ENCODE results near the gene GALNT1.

The GALNT1 gene

GRCh38 chr18:35739778-35740177 is 158.2 kb downstream of the GALNT1 start:
- H3K27me3 ChIP-seq (replicated peaks; ENCODE audit: control insufficient read depth, insufficient read depth, low read length, poor library complexity, severe bottlenecking), result no peaks in the 10 kb centered on the region
- DNase-seq, result no peak
- no peaks in the 10 kb centered on the region for H3K4me1 ChIP-seq (ENCODE audit: control insufficient read depth, insufficient read depth, low read length, poor library complexity, severe bottlenecking)
- no peaks in the 10 kb centered on the region for H3K36me3 ChIP-seq (ENCODE audit: control insufficient read depth, insufficient read depth, low read length)
- no peak overlapping the region for H3K27ac ChIP-seq (ENCODE audit: insufficient read depth, low read length, poor library complexity, severe bottlenecking)
- no peaks in the 10 kb centered on the region for H3K9me3 ChIP-seq (ENCODE audit: control insufficient read depth, low read length)
- no peak overlapping the region for H3K4me3 ChIP-seq (ENCODE audit: insufficient read depth, low read depth, low read length, poor library complexity, severe bottlenecking)

GRCh38 chr18:35740656-35741055 is 159.1 kb downstream of the GALNT1 start:
- no peak overlapping the region for H3K4me3 ChIP-seq (ENCODE audit: insufficient read depth, low read depth, low read length, poor library complexity, severe bottlenecking)
- H3K4me1 ChIP-seq (ENCODE audit: control insufficient read depth, insufficient read depth, low read length, poor library complexity, severe bottlenecking), result no peaks in the 10 kb centered on the region
- H3K27ac ChIP-seq (ENCODE audit: insufficient read depth, low read length, poor library complexity, severe bottlenecking), result no peak overlapping the region
- H3K36me3 ChIP-seq (ENCODE audit: control insufficient read depth, insufficient read depth, low read length), result no peaks in the 10 kb centered on the region
- H3K9me3 ChIP-seq (ENCODE audit: control insufficient read depth, low read length), result no peaks in the 10 kb centered on the region
- no peaks in the 10 kb centered on the region for H3K27me3 ChIP-seq (replicated peaks; ENCODE audit: control insufficient read depth, insufficient read depth, low read length, poor library complexity, severe bottlenecking)
- DNase-seq, result no peak

- Histone ChIP-seq H3K4me3 (ENCODE audit: insufficient read depth, low read depth, low read length, poor library complexity, severe bottlenecking) (no peak overlapping the region), H3K27me3 (replicated peaks; ENCODE audit: control insufficient read depth, insufficient read depth, low read length, poor library complexity, severe bottlenecking) (no peaks in the 10 kb centered on the region), H3K9me3 (ENCODE audit: control insufficient read depth, low read length) (no peaks in the 10 kb centered on the region), H3K27ac (ENCODE audit: insufficient read depth, low read length, poor library complexity, severe bottlenecking) (no peak overlapping the region), H3K36me3 (ENCODE audit: control insufficient read depth, insufficient read depth, low read length) (no peaks in the 10 kb centered on the region), H3K4me1 (ENCODE audit: control insufficient read depth, insufficient read depth, low read length, poor library complexity, severe bottlenecking) (no peaks in the 10 kb centered on the region)
- DNase-seq, result no peak
These were observed 162.4 kb downstream of the GALNT1 start for GRCh38 chr18:35743916-35744315.

GRCh38 chr18:35745814-35746213 is 164.3 kb downstream of the GALNT1 start:
- Histone ChIP-seq H3K4me3 (ENCODE audit: insufficient read depth, low read depth, low read length, poor library complexity, severe bottlenecking) (no peak overlapping the region), H3K27me3 (replicated peaks; ENCODE audit: control insufficient read depth, insufficient read depth, low read length, poor library complexity, severe bottlenecking) (no peaks in the 10 kb centered on the region)

GRCh38 chr18:35746826-35747339 is 165.3 kb downstream of the GALNT1 start:
- Histone ChIP-seq H3K27ac (ENCODE audit: insufficient read depth, low read length, poor library complexity, severe bottlenecking) (no peak overlapping the region), H3K36me3 (ENCODE audit: control insufficient read depth, insufficient read depth, low read length) (no peaks in the 10 kb centered on the region)

More at GRCh38 chr18:35745814-35746213, 164.3 kb downstream of the GALNT1 start:
- no peak for DNase-seq
- Histone ChIP-seq H3K27ac (ENCODE audit: insufficient read depth, low read length, poor library complexity, severe bottlenecking) (no peak overlapping the region), H3K36me3 (ENCODE audit: control insufficient read depth, insufficient read depth, low read length) (no peaks in the 10 kb centered on the region), H3K9me3 (ENCODE audit: control insufficient read depth, low read length) (no peaks in the 10 kb centered on the region), H3K4me1 (ENCODE audit: control insufficient read depth, insufficient read depth, low read length, poor library complexity, severe bottlenecking) (no peaks in the 10 kb centered on the region)

GRCh38 chr18:35747894-35748472 is 166.4 kb downstream of the GALNT1 start:
- Histone ChIP-seq H3K27ac (ENCODE audit: insufficient read depth, low read length, poor library complexity, severe bottlenecking) (no peak overlapping the region), H3K36me3 (ENCODE audit: control insufficient read depth, insufficient read depth, low read length) (no peaks in the 10 kb centered on the region), H3K9me3 (ENCODE audit: control insufficient read depth, low read length) (no peaks in the 10 kb centered on the region), H3K4me1 (ENCODE audit: control insufficient read depth, insufficient read depth, low read length, poor library complexity, severe bottlenecking) (no peaks in the 10 kb centered on the region), H3K4me3 (ENCODE audit: insufficient read depth, low read depth, low read length, poor library complexity, severe bottlenecking) (no peak overlapping the region), H3K27me3 (replicated peaks; ENCODE audit: control insufficient read depth, insufficient read depth, low read length, poor library complexity, severe bottlenecking) (no peaks in the 10 kb centered on the region)
- no peak for DNase-seq

More at GRCh38 chr18:35746826-35747339, 165.3 kb downstream of the GALNT1 start:
- DNase-seq, result no peak
- no peaks in the 10 kb centered on the region for H3K27me3 ChIP-seq (replicated peaks; ENCODE audit: control insufficient read depth, insufficient read depth, low read length, poor library complexity, severe bottlenecking)
- no peaks in the 10 kb centered on the region for H3K9me3 ChIP-seq (ENCODE audit: control insufficient read depth, low read length)
- H3K4me3 ChIP-seq (ENCODE audit: insufficient read depth, low read depth, low read length, poor library complexity, severe bottlenecking), result no peak overlapping the region
- H3K4me1 ChIP-seq (ENCODE audit: control insufficient read depth, insufficient read depth, low read length, poor library complexity, severe bottlenecking), result no peaks in the 10 kb centered on the region

- no peak overlapping the region for H3K4me3 ChIP-seq (ENCODE audit: insufficient read depth, low read depth, low read length, poor library complexity, severe bottlenecking)
- no peaks in the 10 kb centered on the region for H3K36me3 ChIP-seq (ENCODE audit: control insufficient read depth, insufficient read depth, low read length)
- no peaks in the 10 kb centered on the region for H3K9me3 ChIP-seq (ENCODE audit: control insufficient read depth, low read length)
- no peak overlapping the region for H3K27ac ChIP-seq (ENCODE audit: insufficient read depth, low read length, poor library complexity, severe bottlenecking)
- no peak for DNase-seq
- H3K4me1 ChIP-seq (ENCODE audit: control insufficient read depth, insufficient read depth, low read length, poor library complexity, severe bottlenecking), result no peaks in the 10 kb centered on the region
- no peaks in the 10 kb centered on the region for H3K27me3 ChIP-seq (replicated peaks; ENCODE audit: control insufficient read depth, insufficient read depth, low read length, poor library complexity, severe bottlenecking)
These were observed 168.2 kb downstream of the GALNT1 start for GRCh38 chr18:35749701-35750100.

- Histone ChIP-seq H3K27ac (ENCODE audit: insufficient read depth, low read length, poor library complexity, severe bottlenecking) (no peak overlapping the region), H3K4me1 (ENCODE audit: control insufficient read depth, insufficient read depth, low read length, poor library complexity, severe bottlenecking) (no peaks in the 10 kb centered on the region), H3K4me3 (ENCODE audit: insufficient read depth, low read depth, low read length, poor library complexity, severe bottlenecking) (no peak overlapping the region), H3K9me3 (ENCODE audit: control insufficient read depth, low read length) (no peaks in the 10 kb centered on the region), H3K36me3 (ENCODE audit: control insufficient read depth, insufficient read depth, low read length) (no peaks in the 10 kb centered on the region), H3K27me3 (replicated peaks; ENCODE audit: control insufficient read depth, insufficient read depth, low read length, poor library complexity, severe bottlenecking) (no peaks in the 10 kb centered on the region)
- DNase-seq, result no peak
These were observed 169.4 kb downstream of the GALNT1 start for GRCh38 chr18:35750929-35751328.

GRCh38 chr18:35753306-35753910 is 171.9 kb downstream of the GALNT1 start:
- Histone ChIP-seq H3K36me3 (ENCODE audit: control insufficient read depth, insufficient read depth, low read length) (no peaks in the 10 kb centered on the region), H3K27ac (ENCODE audit: insufficient read depth, low read length, poor library complexity, severe bottlenecking) (no peak overlapping the region), H3K27me3 (replicated peaks; ENCODE audit: control insufficient read depth, insufficient read depth, low read length, poor library complexity, severe bottlenecking) (no peaks in the 10 kb centered on the region), H3K9me3 (ENCODE audit: control insufficient read depth, low read length) (no peaks in the 10 kb centered on the region), H3K4me1 (ENCODE audit: control insufficient read depth, insufficient read depth, low read length, poor library complexity, severe bottlenecking) (no peaks in the 10 kb centered on the region), H3K4me3 (ENCODE audit: insufficient read depth, low read depth, low read length, poor library complexity, severe bottlenecking) (no peak overlapping the region)
- DNase-seq, result no peak

GRCh38 chr18:35754464-35754863 is 172.9 kb downstream of the GALNT1 start:
- no peaks in the 10 kb centered on the region for H3K27me3 ChIP-seq (replicated peaks; ENCODE audit: control insufficient read depth, insufficient read depth, low read length, poor library complexity, severe bottlenecking)
- no peaks in the 10 kb centered on the region for H3K4me1 ChIP-seq (ENCODE audit: control insufficient read depth, insufficient read depth, low read length, poor library complexity, severe bottlenecking)
- no peak for DNase-seq
- no peaks in the 10 kb centered on the region for H3K9me3 ChIP-seq (ENCODE audit: control insufficient read depth, low read length)
- no peak overlapping the region for H3K27ac ChIP-seq (ENCODE audit: insufficient read depth, low read length, poor library complexity, severe bottlenecking)
- H3K4me3 ChIP-seq (ENCODE audit: insufficient read depth, low read depth, low read length, poor library complexity, severe bottlenecking), result no peak overlapping the region
- H3K36me3 ChIP-seq (ENCODE audit: control insufficient read depth, insufficient read depth, low read length), result no peaks in the 10 kb centered on the region
